Hematopoietic multipotent progenitor cell (in vitro differentiated cells): Measurements from ENCODE around the gene PPFIA1. TPM values are rescaled to one million over a fixed set of nuclear protein-coding genes. Genes with fewer than 3 reads are reported as not detected.

ENCODE experiments used
- DNase-seq, 3 donors: peaks; one replicate each; pipeline ENCODE4 v3.0.0-alpha.2; 2011 to 2015; ENCODE audit warnings: low read depth in 2 of 3, low spot score in 2 of 3
- small RNA-seq: library from RNA; depleted of rRNA; stranded (forward); fragments of <200 nt; gene quantifications from one replicate; pipeline ENCODE3, GENCODE V24; 2012
- total RNA-seq: library from RNA; depleted of rRNA; stranded (reverse); fragments of >200 nt; gene quantifications from one replicate; pipeline ENCODE4 v1.2.3, GENCODE V29; 2012

Gene PPFIA1
- total RNA-seq, 1 donor, result 30.4 TPM

- no peak for DNase-seq
Observed at GRCh38 chr11:70424765-70425344, 154.4 kb downstream of the PPFIA1 start.

GRCh38 chr11:70427436-70427835 is 156.9 kb downstream of the PPFIA1 start:
- no peak for DNase-seq

GRCh38 chr11:70428701-70429427 is 158.4 kb downstream of the PPFIA1 start:
- no peak for DNase-seq

- no peak for DNase-seq
Observed at GRCh38 chr11:70429428-70429705, 158.9 kb downstream of the PPFIA1 start.

GRCh38 chr11:70429724-70430521 is 159.4 kb downstream of the PPFIA1 start:
- DNase-seq, result peak in 1 of 3 donors; percentile 34

GRCh38 chr11:70430671-70431574 is 160.4 kb downstream of the PPFIA1 start:
- DNase-seq, result no peak

GRCh38 chr11:70431611-70432010 is 161.1 kb downstream of the PPFIA1 start:
- no peak for DNase-seq

- peak in 2 of 3 donors; percentile 64 to 88 for DNase-seq
Observed at GRCh38 chr11:70432065-70432464, 161.6 kb downstream of the PPFIA1 start.

- DNase-seq, result no peak
Observed at GRCh38 chr11:70432580-70432979, 162.1 kb downstream of the PPFIA1 start.

GRCh38 chr11:70433038-70433437 is 162.5 kb downstream of the PPFIA1 start:
- DNase-seq, result no peak

GRCh38 chr11:70433526-70433925 is 163.0 kb downstream of the PPFIA1 start:
- DNase-seq, result no peak

Small RNA genes lying within 50 kb of the gene (small RNA-seq; reads per million reads assigned to genes)
- 1.6 reads per million, percentile 57 among the genes with 10 or more reads in this experiment for gene MIR548K

Other genes with a start within 250 kb of the PPFIA1 start
- not detected for gene ANO1, start 192.4 kb upstream of the PPFIA1 start, total RNA-seq
- gene FADD, start 67.4 kb upstream of the PPFIA1 start, total RNA-seq, result 31.2 TPM
- gene CTTN, start 127.8 kb downstream of the PPFIA1 start, total RNA-seq, result 1.3 TPM